CD4-positive, alpha-beta T cell treated with Interleukin-21 for 1 hour (primary cell): ENCODE data around the gene COQ8A.

Source experiments
- DNase-seq: peaks from one replicate; pipeline ENCODE4 v3.0.0-alpha.2; 2020

Gene COQ8A

DNA sequence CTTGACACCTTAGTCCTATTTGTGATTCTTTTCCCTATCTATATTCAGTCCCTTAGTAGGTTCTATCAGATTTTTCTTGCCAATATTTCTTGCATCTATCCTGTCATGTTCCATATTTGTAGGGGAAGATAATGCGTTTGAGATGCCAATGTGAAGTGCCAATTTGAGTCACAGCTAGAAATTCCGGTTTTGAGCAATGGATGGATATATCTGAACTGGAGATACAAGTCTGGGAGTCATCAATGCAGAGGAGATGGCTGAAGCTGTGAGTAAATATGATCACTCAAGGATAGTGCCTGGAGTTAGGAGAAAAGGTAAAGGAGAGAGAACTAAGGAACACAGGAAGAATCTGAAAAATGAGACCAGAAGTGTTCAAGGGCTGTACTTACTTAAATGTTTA is 93.8 kb downstream of the COQ8A start:
- no peak for DNase-seq

GRCh38 chr1:227035316-227035715 is 95.2 kb downstream of the COQ8A start:
- DNase-seq: no peak

DNA sequence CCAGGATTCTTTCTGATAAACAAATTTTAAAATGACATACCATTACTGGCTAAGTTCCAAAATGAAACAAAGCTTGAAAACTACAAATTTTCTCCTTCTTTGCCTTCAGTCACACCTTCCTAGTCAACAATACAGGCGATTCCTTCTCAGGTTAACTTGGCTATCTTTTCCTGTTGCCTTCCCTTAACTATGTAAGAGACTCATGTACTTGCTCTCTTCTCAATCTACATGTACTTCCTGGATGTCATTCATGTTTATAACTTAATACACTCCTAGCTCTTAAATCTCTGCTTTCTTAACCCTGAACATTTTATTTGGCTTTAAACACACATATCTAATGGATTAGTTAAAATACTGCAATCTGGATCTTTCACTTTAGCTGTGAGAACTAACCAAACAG is 97.0 kb downstream of the COQ8A start:
- DNase-seq: no peak
